A673 (cell line): ENCODE data around the gene CTAGE9.

Experiments used
- EZH2 ChIP-seq: fragments of 200-600 bp; sonication (generic); IDR thresholded peaks from 2 replicates; pipeline ENCODE4 v1.6.1; 2017; ENCODE audit warnings: borderline replicate concordance, low read depth, mild to moderate bottlenecking, mixed read lengths, antibody characterized with exemption, low read length; ENCODE audit not compliant: poor library complexity, severe bottlenecking
- TF ChIP-seq, protein P1 (sequence below): fragments of 300-800, 200-600 bp; sonication (generic); conservative IDR thresholded peaks from 2 replicates; pipeline ENCODE4 v1.5.1; 2017; ENCODE audit warnings: low read depth, mild to moderate bottlenecking, antibody characterized with exemption, low read length, moderate library complexity, mixed read lengths

DNA sequence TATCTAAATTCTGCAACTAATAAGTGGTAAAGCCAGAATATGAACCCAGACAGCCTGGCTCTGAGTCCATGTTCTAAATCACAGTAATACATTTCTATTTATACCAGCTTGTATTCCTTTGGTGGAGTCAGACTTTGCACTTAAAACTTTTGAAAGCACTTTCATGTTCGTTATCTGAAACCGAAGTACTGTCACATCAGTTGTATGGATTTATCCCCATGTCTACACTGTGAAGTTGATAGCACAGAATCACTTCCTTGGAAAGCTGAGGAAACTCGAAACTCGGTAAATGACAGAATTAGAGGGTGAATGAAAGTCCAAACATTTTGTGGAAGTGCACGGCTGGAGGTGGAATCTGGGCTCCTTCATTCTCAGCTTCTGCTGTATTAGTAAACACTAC, 28.3 kb upstream of the CTAGE9 start:
- TF ChIP-seq, protein P1, sequence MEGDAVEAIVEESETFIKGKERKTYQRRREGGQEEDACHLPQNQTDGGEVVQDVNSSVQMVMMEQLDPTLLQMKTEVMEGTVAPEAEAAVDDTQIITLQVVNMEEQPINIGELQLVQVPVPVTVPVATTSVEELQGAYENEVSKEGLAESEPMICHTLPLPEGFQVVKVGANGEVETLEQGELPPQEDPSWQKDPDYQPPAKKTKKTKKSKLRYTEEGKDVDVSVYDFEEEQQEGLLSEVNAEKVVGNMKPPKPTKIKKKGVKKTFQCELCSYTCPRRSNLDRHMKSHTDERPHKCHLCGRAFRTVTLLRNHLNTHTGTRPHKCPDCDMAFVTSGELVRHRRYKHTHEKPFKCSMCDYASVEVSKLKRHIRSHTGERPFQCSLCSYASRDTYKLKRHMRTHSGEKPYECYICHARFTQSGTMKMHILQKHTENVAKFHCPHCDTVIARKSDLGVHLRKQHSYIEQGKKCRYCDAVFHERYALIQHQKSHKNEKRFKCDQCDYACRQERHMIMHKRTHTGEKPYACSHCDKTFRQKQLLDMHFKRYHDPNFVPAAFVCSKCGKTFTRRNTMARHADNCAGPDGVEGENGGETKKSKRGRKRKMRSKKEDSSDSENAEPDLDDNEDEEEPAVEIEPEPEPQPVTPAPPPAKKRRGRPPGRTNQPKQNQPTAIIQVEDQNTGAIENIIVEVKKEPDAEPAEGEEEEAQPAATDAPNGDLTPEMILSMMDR = no peak
- TF ChIP-seq EZH2 = no peak
